Trophoblast cell (in vitro differentiated cells and primary cell): ENCODE results near the gene RTKN2.

Source experiments
- DNase-seq, 2 donors: peaks; one replicate each; pipeline ENCODE4 v3.0.0-alpha.2; 2016
- H2AFZ ChIP-seq: 2 replicates; pipeline ENCODE4 v1.6.1; 2013; ENCODE audit warnings: low read length, moderate library complexity, mild to moderate bottlenecking; ENCODE audit not compliant: insufficient read depth, poor library complexity
- H2AK5ac ChIP-seq: 2 replicates; pipeline ENCODE4 v1.6.1; 2013; ENCODE audit warnings: mild to moderate bottlenecking, low read length
- H2BK120ac ChIP-seq: 2 replicates; pipeline ENCODE4 v1.6.1; 2013; ENCODE audit warnings: low read length, mild to moderate bottlenecking, moderate library complexity; ENCODE audit not compliant: insufficient read depth, poor library complexity
- H2BK12ac ChIP-seq: 2 replicates; pipeline ENCODE4 v1.6.1; 2013; ENCODE audit warnings: mild to moderate bottlenecking, low read length, moderate library complexity
- H2BK5ac ChIP-seq: 2 replicates; pipeline ENCODE4 v1.6.1; 2013; ENCODE audit warnings: low read length, low read depth, moderate library complexity, mild to moderate bottlenecking; ENCODE audit not compliant: poor library complexity
- H3K14ac ChIP-seq: 2 replicates; pipeline ENCODE4 v1.6.1; 2013; ENCODE audit warnings: mild to moderate bottlenecking, low read length
- H3K18ac ChIP-seq: 2 replicates; pipeline ENCODE4 v1.6.1; 2013; ENCODE audit warnings: mild to moderate bottlenecking, low read length
- H3K23ac ChIP-seq: 2 replicates; pipeline ENCODE4 v1.6.1; 2013; ENCODE audit warnings: low read length
- H3K27ac ChIP-seq: 2 replicates; pipeline ENCODE4 v1.5.1; 2013; ENCODE audit warnings: low read depth, mild to moderate bottlenecking, inconsistent platforms, low read length, moderate library complexity
- H3K27me3 ChIP-seq: 2 replicates; pipeline ENCODE4 v1.6.1; 2013; ENCODE audit warnings: inconsistent platforms, mild to moderate bottlenecking, low read length, moderate library complexity; ENCODE audit not compliant: insufficient read depth
- H3K36me3 ChIP-seq, 2 experiments: 1 replicate in 1 of 2; 2 replicates in 1 of 2; pipeline ENCODE4 v1.6.1; 2013; ENCODE audit warnings: low read length in 2 of 2, mild to moderate bottlenecking in 2 of 2, moderate library complexity in 1 of 2; ENCODE audit not compliant: insufficient read depth in 2 of 2, control insufficient read depth in 1 of 2
- H3K4ac ChIP-seq: 2 replicates; pipeline ENCODE4 v1.6.1; 2013; ENCODE audit warnings: low read depth, mild to moderate bottlenecking, low read length, moderate library complexity
- H3K4me1 ChIP-seq, 2 experiments: 1 replicate in 1 of 2; 2 replicates in 1 of 2; pipeline ENCODE4 v1.6.1; 2013; ENCODE audit warnings: low read length in 2 of 2, mild to moderate bottlenecking in 2 of 2, moderate library complexity in 1 of 2; ENCODE audit not compliant: insufficient read depth in 2 of 2, control insufficient read depth in 1 of 2
- H3K4me2 ChIP-seq: 2 replicates; pipeline ENCODE4 v1.6.1; 2013; ENCODE audit warnings: inconsistent platforms, mild to moderate bottlenecking, low read length, moderate library complexity
- H3K4me3 ChIP-seq: 2 replicates; pipeline ENCODE4 v1.5.1; 2013; ENCODE audit warnings: mild to moderate bottlenecking, low read depth, low read length, inconsistent platforms
- H3K79me1 ChIP-seq: one replicate; pipeline ENCODE4 v1.6.1; 2013; ENCODE audit warnings: low read length
- H3K79me2 ChIP-seq: 2 replicates; pipeline ENCODE4 v1.6.1; 2013; ENCODE audit warnings: low read length, mild to moderate bottlenecking; ENCODE audit not compliant: control insufficient read depth, insufficient read depth, poor library complexity
- H3K9ac ChIP-seq: 2 replicates; pipeline ENCODE4 v1.6.1; 2013; ENCODE audit warnings: mild to moderate bottlenecking, low read length
- H3K9me3 ChIP-seq: 2 replicates; pipeline ENCODE4 v1.6.1; 2013; ENCODE audit warnings: low read depth, mild to moderate bottlenecking, control low read depth, inconsistent platforms, low read length; ENCODE audit not compliant: insufficient read depth
- H4K12ac ChIP-seq: 2 replicates; pipeline ENCODE4 v1.6.1; 2013; ENCODE audit warnings: low read depth, mild to moderate bottlenecking, low read length, moderate library complexity
- H4K8ac ChIP-seq: 2 replicates; pipeline ENCODE4 v1.6.1; 2013; ENCODE audit warnings: low read depth, mild to moderate bottlenecking, low read length, moderate library complexity
- H4K91ac ChIP-seq: one replicate; pipeline ENCODE4 v1.6.1; 2013; ENCODE audit warnings: low read depth, mild to moderate bottlenecking, low read length, moderate library complexity
- WGBS: extraction: QIAGEN DNeasy Blood & Tissue Kit; methylation state at CpG from one replicate; pipeline ENCODE4 v1.1.7; 2013; ENCODE audit warnings: missing lambda C conversion rate; ENCODE audit not compliant: insufficient read length, insufficient coverage; ENCODE audit errors: extremely low coverage; 5-methylcytosine and 5-hydroxymethylcytosine counted together

RTKN2 gene

GRCh38 chr10:62307635-62308034, 39.0 kb upstream of the RTKN2 start:
- Histone ChIP-seq H3K79me1 (no peaks in the 10 kb centered on the region), H4K91ac (no peak overlapping the region), H3K4me2 (no peak overlapping the region), H4K12ac (no peak overlapping the region), H3K36me3 (no peaks in the 10 kb centered on the region), H2BK12ac (no peak overlapping the region), H3K9me3 (no peaks in the 10 kb centered on the region), H3K4ac (no peak overlapping the region), H3K23ac (no peak overlapping the region), H2AFZ (no peak overlapping the region), H3K14ac (no peak overlapping the region), H3K9ac (no peak overlapping the region), H2AK5ac (no peak overlapping the region), H2BK120ac (no peak overlapping the region), H3K4me3 (no peak overlapping the region), H3K79me2 (no peaks in the 10 kb centered on the region), H4K8ac (no peak overlapping the region), H2BK5ac (no peak overlapping the region), H3K4me1 (no peaks in the 10 kb centered on the region), H3K18ac (no peak overlapping the region), H3K27ac (no peak overlapping the region), H3K27me3 (no peaks in the 10 kb centered on the region)
- peak in 1 of 2 donors; percentile 50 for DNase-seq
- no CpG with 5 or more reads among the region's 4 CpGs for WGBS

GRCh38 chr10:62306663-62307062, 38.0 kb upstream of the RTKN2 start:
- no peak overlapping the region for H3K4me2 ChIP-seq
- H3K4ac ChIP-seq = no peak overlapping the region
- H3K4me3 ChIP-seq = no peak overlapping the region
- H4K91ac ChIP-seq = no peak overlapping the region
- no peak overlapping the region for H2BK12ac ChIP-seq
- H4K12ac ChIP-seq = no peak overlapping the region
- no peak overlapping the region for H3K18ac ChIP-seq
- no peak overlapping the region for H3K27ac ChIP-seq
- DNase-seq = no peak
- H3K36me3 ChIP-seq = no peaks in the 10 kb centered on the region
- H3K79me1 ChIP-seq = no peaks in the 10 kb centered on the region
- no peaks in the 10 kb centered on the region for H3K27me3 ChIP-seq
- WGBS = no CpG with 5 or more reads among the region's 9 CpGs
- no peak overlapping the region for H3K9ac ChIP-seq
- H2BK5ac ChIP-seq = no peak overlapping the region
- H3K14ac ChIP-seq = no peak overlapping the region
- no peak overlapping the region for H2AFZ ChIP-seq
- no peak overlapping the region for H2BK120ac ChIP-seq
- H2AK5ac ChIP-seq = no peak overlapping the region
- H3K79me2 ChIP-seq = no peaks in the 10 kb centered on the region
- H3K9me3 ChIP-seq = no peaks in the 10 kb centered on the region
- H3K23ac ChIP-seq = no peak overlapping the region
- no peak overlapping the region for H4K8ac ChIP-seq
- no peaks in the 10 kb centered on the region for H3K4me1 ChIP-seq

GRCh38 chr10:62305813-62306212, 37.2 kb upstream of the RTKN2 start:
- Histone ChIP-seq H2BK5ac (no peak overlapping the region), H3K4me1 (no peaks in the 10 kb centered on the region), H3K9me3 (no peaks in the 10 kb centered on the region), H3K79me1 (no peaks in the 10 kb centered on the region), H3K36me3 (no peaks in the 10 kb centered on the region), H3K27me3 (no peaks in the 10 kb centered on the region), H3K9ac (no peak overlapping the region), H2AFZ (no peak overlapping the region), H4K8ac (no peak overlapping the region), H3K79me2 (no peaks in the 10 kb centered on the region), H3K18ac (no peak overlapping the region), H4K91ac (no peak overlapping the region), H2AK5ac (no peak overlapping the region), H4K12ac (no peak overlapping the region), H3K4me2 (no peak overlapping the region), H2BK12ac (no peak overlapping the region), H3K4me3 (no peak overlapping the region), H3K27ac (no peak overlapping the region), H3K4ac (no peak overlapping the region), H3K14ac (no peak overlapping the region), H3K23ac (no peak overlapping the region), H2BK120ac (no peak overlapping the region)
- no CpG with 5 or more reads among the region's 1 CpG for WGBS
- no peak for DNase-seq

GRCh38 chr10:62303922-62304321, 35.3 kb upstream of the RTKN2 start:
- no peak overlapping the region for H2BK5ac ChIP-seq
- no peak overlapping the region for H3K18ac ChIP-seq
- no CpG with 5 or more reads among the region's 7 CpGs for WGBS
- no peak overlapping the region for H4K8ac ChIP-seq
- no peaks in the 10 kb centered on the region for H3K79me2 ChIP-seq
- H3K79me1 ChIP-seq = no peaks in the 10 kb centered on the region
- H3K36me3 ChIP-seq = no peaks in the 10 kb centered on the region
- no peak overlapping the region for H3K4me3 ChIP-seq
- H3K4ac ChIP-seq = no peak overlapping the region
- H3K27me3 ChIP-seq = no peaks in the 10 kb centered on the region
- H3K4me2 ChIP-seq = no peak overlapping the region
- no peak overlapping the region for H4K12ac ChIP-seq
- H3K23ac ChIP-seq = no peak overlapping the region
- H3K27ac ChIP-seq = no peak overlapping the region
- H2BK120ac ChIP-seq = no peak overlapping the region
- H3K9ac ChIP-seq = no peak overlapping the region
- no peak overlapping the region for H2AK5ac ChIP-seq
- DNase-seq = no peak
- H3K9me3 ChIP-seq = no peaks in the 10 kb centered on the region
- H3K14ac ChIP-seq = no peak overlapping the region
- no peaks in the 10 kb centered on the region for H3K4me1 ChIP-seq
- no peak overlapping the region for H4K91ac ChIP-seq
- no peak overlapping the region for H2BK12ac ChIP-seq
- no peak overlapping the region for H2AFZ ChIP-seq
